Neuronal stem cell (in vitro differentiated cells): ENCODE results near the gene H3-3A.

Source experiments
- DNase-seq: peaks from one replicate; pipeline ENCODE4 v3.0.0-alpha.2; 2013; ENCODE audit warnings: low spot score
- H2AFZ ChIP-seq: one replicate; pipeline ENCODE4 v1.6.1; 2013; ENCODE audit warnings: mild to moderate bottlenecking, low read length, inconsistent platforms
- H2AK5ac ChIP-seq: 2 replicates; pipeline ENCODE4 v1.6.1; 2013; ENCODE audit warnings: low read depth, mild to moderate bottlenecking, inconsistent platforms, low read length, moderate library complexity, mixed read lengths
- H2BK120ac ChIP-seq: 2 replicates; pipeline ENCODE4 v1.6.1; 2013; ENCODE audit warnings: low read depth, mild to moderate bottlenecking, inconsistent platforms, low read length, moderate library complexity, mixed read lengths
- H2BK12ac ChIP-seq: one replicate; pipeline ENCODE4 v1.6.1; 2013; ENCODE audit warnings: low read length, inconsistent platforms
- H2BK15ac ChIP-seq: 2 replicates; pipeline ENCODE4 v1.6.1; 2013; ENCODE audit warnings: mild to moderate bottlenecking, low read length, inconsistent platforms, mixed read lengths
- H2BK5ac ChIP-seq: one replicate; pipeline ENCODE4 v1.6.1; 2013; ENCODE audit warnings: inconsistent platforms, mild to moderate bottlenecking, low read length, moderate library complexity
- H3K14ac ChIP-seq: one replicate; pipeline ENCODE4 v1.6.1; 2013; ENCODE audit warnings: low read length, inconsistent platforms
- H3K18ac ChIP-seq: 2 replicates; pipeline ENCODE4 v1.6.1; 2013; ENCODE audit warnings: low read length, inconsistent platforms
- H3K23ac ChIP-seq: 2 replicates; pipeline ENCODE4 v1.6.1; 2013; ENCODE audit warnings: low read depth, mild to moderate bottlenecking, mixed read lengths, low read length, inconsistent platforms; ENCODE audit not compliant: poor library complexity
- H3K27ac ChIP-seq: replicated peaks from 3 replicates; pipeline ENCODE4 v1.5.1; 2013; ENCODE audit warnings: low read length, inconsistent platforms
- H3K27me3 ChIP-seq, 3 experiments: 2 replicates each; pipeline ENCODE4 v1.6.1; 2013; ENCODE audit warnings: low read length in 3 of 3, mild to moderate bottlenecking in 2 of 3, inconsistent platforms in 1 of 3, low read depth in 1 of 3, mixed read lengths in 1 of 3, moderate library complexity in 1 of 3; ENCODE audit not compliant: control insufficient read depth in 3 of 3, insufficient read depth in 3 of 3
- H3K36me3 ChIP-seq, 2 donors: replicated peaks in 1 of 2; 2 replicates each; pipeline ENCODE4 v1.6.1; 2013; ENCODE audit warnings: low read length in 2 of 2; ENCODE audit not compliant: control insufficient read depth in 2 of 2, insufficient read depth in 2 of 2
- H3K4ac ChIP-seq: 2 replicates; pipeline ENCODE4 v1.6.1; 2013; ENCODE audit warnings: inconsistent platforms, mild to moderate bottlenecking, low read length, moderate library complexity
- H3K4me1 ChIP-seq, 2 donors: 1 replicate in 1 of 2; 2 replicates in 1 of 2; pipeline ENCODE4 v1.6.1; 2013; ENCODE audit warnings: low read length in 2 of 2, low read depth in 1 of 2; ENCODE audit not compliant: control insufficient read depth in 2 of 2, insufficient read depth in 1 of 2
- H3K4me2 ChIP-seq: one replicate; pipeline ENCODE4 v1.6.1; 2013; ENCODE audit warnings: mild to moderate bottlenecking, low read length, inconsistent platforms; ENCODE audit not compliant: insufficient read depth, poor library complexity, severe bottlenecking
- H3K4me3 ChIP-seq, 2 donors: 2 replicates each; pipeline ENCODE4 v1.5.1; 2013; ENCODE audit warnings: low read length in 2 of 2, mild to moderate bottlenecking in 2 of 2, inconsistent platforms in 1 of 2, moderate library complexity in 1 of 2
- H3K79me1 ChIP-seq: one replicate; pipeline ENCODE4 v1.6.1; 2013; ENCODE audit warnings: low read depth, mild to moderate bottlenecking, inconsistent platforms, low read length, moderate library complexity
- H3K9ac ChIP-seq: one replicate; pipeline ENCODE4 v1.6.1; 2013; ENCODE audit warnings: mild to moderate bottlenecking, low read depth, low read length, inconsistent platforms; ENCODE audit not compliant: poor library complexity
- H3K9me3 ChIP-seq, 2 donors: replicated peaks in 1 of 2; 2 replicates each; pipeline versions ENCODE3 to v1.6.1; 2013; ENCODE audit warnings: low read length in 2 of 2, mild to moderate bottlenecking in 2 of 2, inconsistent platforms in 1 of 2, low read depth in 1 of 2, mixed read lengths in 1 of 2, moderate library complexity in 1 of 2; ENCODE audit not compliant: control insufficient read depth in 2 of 2, insufficient read depth in 1 of 2
- H4K8ac ChIP-seq: one replicate; pipeline ENCODE4 v1.6.1; 2013; ENCODE audit warnings: low read depth, mild to moderate bottlenecking, inconsistent platforms, low read length, moderate library complexity
- H4K91ac ChIP-seq: one replicate; pipeline ENCODE4 v1.6.1; 2013; ENCODE audit warnings: low read length, low read depth, mild to moderate bottlenecking, inconsistent platforms; ENCODE audit not compliant: poor library complexity
- WGBS, 2 donors: extraction: QIAGEN DNeasy Blood & Tissue Kit; methylation state at CpG; one replicate each; pipeline ENCODE4 v1.1.7; 2013; ENCODE audit warnings: missing lambda C conversion rate in 2 of 2, mixed read lengths in 1 of 2; ENCODE audit not compliant: insufficient read length in 2 of 2, insufficient replicate concordance in 1 of 2; ENCODE audit errors: extremely low coverage in 2 of 2; 5-methylcytosine and 5-hydroxymethylcytosine counted together

The H3-3A gene

DNA sequence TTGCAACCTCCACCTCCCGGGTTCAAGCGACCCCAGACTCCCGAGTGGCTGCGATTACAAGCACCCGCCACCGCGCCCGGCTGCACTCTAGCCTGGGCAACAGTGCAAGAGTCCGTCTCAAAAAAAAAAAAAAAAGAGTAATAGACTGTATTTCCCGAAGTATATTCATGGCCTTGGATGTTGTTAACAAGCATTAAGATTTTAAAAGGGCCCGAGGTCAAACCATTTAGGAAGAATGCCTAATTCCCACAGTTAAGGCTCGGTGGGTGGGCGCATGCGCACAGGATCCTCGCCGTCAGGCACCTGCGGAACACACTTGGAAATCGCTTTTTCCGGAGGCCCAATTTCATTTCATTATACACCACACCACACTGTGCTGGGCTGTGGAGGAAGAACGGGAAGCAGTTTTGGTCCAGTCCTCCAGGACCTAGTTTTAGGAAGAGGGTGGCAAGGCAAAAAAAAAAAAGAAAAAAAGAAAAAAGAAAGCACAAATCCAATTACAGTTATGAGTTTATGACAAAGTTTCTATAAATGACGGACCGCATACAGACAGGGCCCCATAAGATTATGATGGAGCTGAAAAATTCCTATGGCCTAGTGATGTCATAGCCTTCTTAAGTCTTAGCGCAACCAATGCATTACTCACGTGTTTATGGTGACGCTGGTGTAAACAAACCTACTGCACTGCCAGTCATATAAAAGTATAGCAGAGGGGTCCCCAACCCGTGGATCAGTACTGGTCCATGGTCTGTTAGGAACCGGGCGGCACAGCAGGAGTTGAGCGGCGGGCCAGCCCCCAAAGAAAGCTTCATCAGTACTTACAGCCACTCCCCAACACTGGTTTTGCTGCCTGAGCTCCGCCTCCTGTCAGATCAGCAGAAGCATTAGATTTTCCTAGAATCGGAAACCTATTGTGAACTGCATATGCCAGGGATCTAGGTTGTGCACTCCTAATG, 38.2 kb downstream of the H3-3A start:
- Histone ChIP-seq H3K14ac (no peak overlapping the region), H3K4ac (no peak overlapping the region), H3K4me3 (peak overlapping the region in 1 of 2 donors; percentile 16), H3K27ac (no peak overlapping the region), H2BK120ac (no peak overlapping the region), H2BK15ac (no peak overlapping the region), H3K79me1 (no peaks in the 10 kb centered on the region), H3K9ac (peak overlapping the region; percentile 12), H3K27me3 (peaks cover 0 to 18% (median 4%) of the 10 kb centered on the region in 3 experiments), H3K4me1 (peaks cover 4 to 15% of the 10 kb centered on the region in 2 donors), H2AK5ac (no peak overlapping the region), H3K9me3 (no peaks in the 10 kb centered on the region), H3K4me2 (peak overlapping the region; percentile 52), H3K36me3 (no peaks in the 10 kb centered on the region), H3K23ac (no peak overlapping the region), H4K8ac (no peak overlapping the region), H4K91ac (no peak overlapping the region), H3K18ac (no peak overlapping the region), H2BK5ac (no peak overlapping the region), H2AFZ (peak overlapping the region; percentile 21), H2BK12ac (no peak overlapping the region)
- DNase-seq, result no peak
- no CpG with 5 or more reads among the region's 32 CpGs for WGBS, 2 donors

DNA sequence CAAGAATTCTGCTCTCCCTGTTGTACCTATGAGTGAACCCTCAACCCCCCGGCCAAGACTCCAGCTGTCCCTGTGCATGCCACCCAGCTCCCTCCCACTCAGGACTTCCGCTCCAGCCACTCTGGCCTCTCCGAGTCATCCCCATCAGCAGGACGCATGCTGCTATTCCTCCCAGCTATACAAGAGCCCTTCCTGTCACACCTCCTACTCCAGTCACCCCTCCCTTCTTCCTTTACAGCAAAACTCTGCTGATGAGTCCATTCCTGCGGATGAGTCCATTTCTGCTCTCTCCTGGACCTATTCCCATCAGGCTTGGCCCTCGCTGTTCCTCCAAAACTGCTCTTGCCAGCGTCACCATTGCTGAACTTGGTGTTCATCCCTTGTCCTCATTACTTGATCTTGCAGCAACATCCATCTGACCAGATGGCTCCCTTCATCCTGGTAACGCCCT, 42.2 kb downstream of the H3-3A start:
- no peak overlapping the region for H2BK120ac ChIP-seq
- no peak overlapping the region for H3K14ac ChIP-seq
- H2BK5ac ChIP-seq, result no peak overlapping the region
- no peak overlapping the region for H2BK15ac ChIP-seq
- H4K91ac ChIP-seq, result no peak overlapping the region
- H3K4me3 ChIP-seq, result no peak overlapping the region
- H3K4me1 ChIP-seq, result peaks cover 5 to 23% of the 10 kb centered on the region in 2 donors
- no peaks in the 10 kb centered on the region for H3K36me3 ChIP-seq
- no peak overlapping the region for H3K9ac ChIP-seq
- H3K4me2 ChIP-seq, result no peak overlapping the region
- H2BK12ac ChIP-seq, result no peak overlapping the region
- peak overlapping the region; percentile 79 for H2AFZ ChIP-seq
- H3K27me3 ChIP-seq, result peaks cover 0 to 4% (median 0%) of the 10 kb centered on the region in 3 experiments
- H2AK5ac ChIP-seq, result no peak overlapping the region
- no peaks in the 10 kb centered on the region for H3K79me1 ChIP-seq
- H3K4ac ChIP-seq, result no peak overlapping the region
- H4K8ac ChIP-seq, result no peak overlapping the region
- H3K9me3 ChIP-seq, result no peaks in the 10 kb centered on the region
- H3K18ac ChIP-seq, result no peak overlapping the region
- no peak overlapping the region for H3K27ac ChIP-seq
- no peak for DNase-seq
- no CpG with 5 or more reads among the region's 8 CpGs for WGBS, 2 donors
- H3K23ac ChIP-seq, result no peak overlapping the region

DNA sequence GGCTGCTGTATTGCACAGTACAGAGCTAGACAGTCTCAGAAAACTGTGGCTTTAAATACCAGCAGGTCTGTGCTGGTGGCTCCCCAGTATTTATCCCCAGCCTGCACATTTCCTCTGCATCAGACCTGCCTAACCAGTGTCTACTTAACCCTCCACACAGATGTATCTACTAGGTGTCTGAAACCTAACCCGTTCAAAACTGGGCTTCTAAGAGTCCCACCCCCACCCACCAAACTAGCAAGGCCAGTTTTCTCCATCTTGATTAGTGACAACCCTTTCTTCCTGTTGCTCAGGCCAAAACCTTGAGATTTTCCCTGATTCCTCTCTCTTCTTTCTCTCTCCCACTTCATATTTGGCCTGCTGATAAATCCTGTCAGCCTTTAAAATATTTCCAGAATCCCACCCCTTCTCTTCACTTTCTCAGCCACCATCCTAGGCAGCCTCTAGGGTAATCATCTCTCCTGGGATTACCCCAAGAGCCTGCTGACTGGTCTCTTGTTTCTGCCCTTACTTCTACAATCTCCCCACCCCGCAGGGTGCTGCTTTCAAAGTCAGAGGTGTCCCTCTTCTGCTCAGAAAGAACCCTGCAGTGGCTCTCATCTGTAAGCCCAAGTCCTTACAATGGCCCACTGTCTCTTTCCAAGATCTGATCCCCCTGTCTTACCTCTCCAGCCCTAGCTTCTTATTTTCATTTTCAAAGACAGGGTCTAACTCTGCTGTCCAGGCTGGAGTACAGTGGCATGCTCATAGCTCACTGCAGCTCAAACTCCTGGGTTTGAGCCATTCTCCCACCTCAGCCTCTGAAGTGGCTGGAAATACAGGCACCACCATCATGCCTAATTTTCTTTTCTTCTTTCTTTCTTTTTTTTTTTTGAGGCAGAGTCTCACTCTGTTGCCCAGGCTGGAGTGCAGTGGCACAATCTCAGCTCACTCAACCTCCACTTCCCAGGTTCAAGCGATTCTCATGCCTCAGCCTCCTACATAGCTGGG, 45.2 kb downstream of the H3-3A start:
- no peak for DNase-seq
- H3K27ac ChIP-seq, result no peak overlapping the region
- H4K8ac ChIP-seq, result no peak overlapping the region
- no peak overlapping the region for H3K4ac ChIP-seq
- no peak overlapping the region for H4K91ac ChIP-seq
- no peak overlapping the region for H3K4me3 ChIP-seq
- no peak overlapping the region for H3K9ac ChIP-seq
- no peak overlapping the region for H2BK5ac ChIP-seq
- H3K27me3 ChIP-seq, result peaks cover 0 to 8% (median 0%) of the 10 kb centered on the region in 3 experiments
- no peak overlapping the region for H2BK12ac ChIP-seq
- H2AK5ac ChIP-seq, result no peak overlapping the region
- H3K4me1 ChIP-seq, result peaks cover 10 to 23% of the 10 kb centered on the region in 2 donors
- H2BK120ac ChIP-seq, result no peak overlapping the region
- H3K36me3 ChIP-seq, result no peaks in the 10 kb centered on the region
- no peak overlapping the region for H3K18ac ChIP-seq
- no peak overlapping the region for H3K23ac ChIP-seq
- H3K4me2 ChIP-seq, result no peak overlapping the region
- H2BK15ac ChIP-seq, result no peak overlapping the region
- H2AFZ ChIP-seq, result peak overlapping the region; percentile 51
- no CpG with 5 or more reads among the region's 3 CpGs for WGBS, 2 donors
- H3K9me3 ChIP-seq, result no peaks in the 10 kb centered on the region
- no peak overlapping the region for H3K14ac ChIP-seq
- no peaks in the 10 kb centered on the region for H3K79me1 ChIP-seq
